OCI-LY1 (cell line): ENCODE data around the gene ZBTB38.

Experiments used
- CTCF ChIP-seq: fragments of 200-600 bp; sonication (generic), shearing (Covaris generic); IDR thresholded peaks from 2 replicates; pipeline ENCODE4 v1.5.1; 2017; ENCODE audit warnings: mild to moderate bottlenecking, antibody characterized with exemption, low read length, moderate library complexity, mixed read lengths
- EZH2 ChIP-seq: fragments of 200-600 bp; sonication (generic), shearing (Covaris generic); IDR thresholded peaks from 2 replicates; pipeline ENCODE4 v1.8.0; 2017; ENCODE audit warnings: borderline replicate concordance, mixed run types, mild to moderate bottlenecking, antibody characterized with exemption, low read length, moderate library complexity, mixed read lengths

GRCh38 chr3:141354517-141354916, 13.8 kb upstream of the ZBTB38 start:
- no peak for TF ChIP-seq CTCF
- no peak for TF ChIP-seq EZH2
